NCI-H1417 treated with DMSO at 0.1 percent for 48 hours (cell line): ENCODE results near the gene NRP2.

Experiments used
- DNase-seq: peaks from one replicate; lab custom pipeline; 2025; lab: John Stamatoyannopoulos, UW

The NRP2 gene

DNA sequence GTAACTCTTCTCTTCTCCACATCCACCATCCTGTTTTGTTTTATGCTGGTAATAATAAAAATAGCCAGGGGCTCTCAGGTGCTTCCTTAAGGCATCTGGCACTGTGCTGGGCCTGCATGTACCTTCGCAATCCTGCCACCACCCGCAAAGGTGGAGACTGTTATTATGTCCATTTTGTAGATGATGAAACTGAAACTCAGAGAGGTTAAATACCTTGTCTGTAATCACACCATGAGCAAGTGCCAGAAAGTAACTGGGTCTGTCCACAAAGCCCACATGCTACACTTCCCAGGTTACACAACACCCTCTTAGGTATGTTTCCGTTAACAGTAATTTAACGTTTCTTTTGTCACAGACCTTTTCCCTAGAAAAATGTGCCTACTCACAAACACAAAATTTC lies 27.0 kb downstream of the NRP2 start:
- DNase-seq, result no peak

- DNase-seq, result no peak
Measured at GRCh38 chr2:205712508-205712907, 30.2 kb downstream of the NRP2 start.

GRCh38 chr2:205713086-205713485 lies 30.8 kb downstream of the NRP2 start:
- no peak for DNase-seq

GRCh38 chr2:205714058-205714776 lies 31.9 kb downstream of the NRP2 start:
- no peak for DNase-seq

GRCh38 chr2:205714789-205715720 lies 32.8 kb downstream of the NRP2 start:
- no peak for DNase-seq

DNA sequence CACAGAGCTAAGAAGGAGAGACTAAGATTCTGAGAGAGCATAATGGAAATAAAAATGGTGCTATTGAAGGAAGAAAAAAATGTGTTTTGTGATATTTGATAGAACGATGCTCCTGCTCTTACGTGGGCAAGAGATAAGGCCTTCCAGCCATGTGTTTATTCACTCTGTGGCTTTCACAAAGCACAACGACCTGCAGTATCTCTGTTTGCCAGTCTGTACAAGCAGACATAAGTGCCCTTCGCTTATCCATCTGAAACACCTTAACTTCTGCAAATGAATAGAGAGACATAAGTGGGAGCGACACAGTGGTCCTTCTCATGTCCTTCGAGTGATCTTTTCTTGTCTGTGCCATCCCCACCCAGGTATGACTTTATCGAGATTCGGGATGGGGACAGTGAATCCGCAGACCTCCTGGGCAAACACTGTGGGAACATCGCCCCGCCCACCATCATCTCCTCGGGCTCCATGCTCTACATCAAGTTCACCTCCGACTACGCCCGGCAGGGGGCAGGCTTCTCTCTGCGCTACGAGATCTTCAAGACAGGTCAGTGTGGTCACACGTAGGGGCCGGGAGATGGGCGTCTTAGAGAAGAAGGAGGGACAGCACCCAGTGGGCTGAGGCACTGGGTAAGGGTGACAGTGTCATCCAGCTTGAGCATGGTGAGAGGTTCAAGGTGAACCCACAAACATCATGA lies 33.7 kb downstream of the NRP2 start:
- DNase-seq, result no peak

GRCh38 chr2:205717175-205717846 lies 35.0 kb downstream of the NRP2 start:
- DNase-seq, result no peak

DNA sequence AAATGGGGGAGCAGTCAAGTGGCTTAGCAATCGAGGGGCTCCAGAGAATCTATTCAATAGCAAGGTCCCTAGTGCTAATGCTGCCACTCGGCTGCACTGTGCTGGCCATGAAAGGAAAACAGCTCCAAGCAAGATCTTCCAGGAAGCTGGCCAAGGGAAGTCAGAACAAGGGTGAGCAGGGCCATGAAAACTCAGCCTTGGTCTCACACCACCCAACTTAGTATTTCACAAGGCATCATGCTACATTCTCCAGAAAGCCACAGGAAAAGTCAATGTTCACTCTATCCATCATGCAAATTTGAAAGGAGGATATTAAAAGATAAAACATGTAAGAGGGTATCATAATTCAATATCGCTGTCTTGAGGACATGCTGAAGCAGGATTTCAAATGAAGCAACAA lies 35.7 kb downstream of the NRP2 start:
- DNase-seq, result no peak

GRCh38 chr2:205719847-205720246 lies 37.5 kb downstream of the NRP2 start:
- DNase-seq, result no peak

DNA sequence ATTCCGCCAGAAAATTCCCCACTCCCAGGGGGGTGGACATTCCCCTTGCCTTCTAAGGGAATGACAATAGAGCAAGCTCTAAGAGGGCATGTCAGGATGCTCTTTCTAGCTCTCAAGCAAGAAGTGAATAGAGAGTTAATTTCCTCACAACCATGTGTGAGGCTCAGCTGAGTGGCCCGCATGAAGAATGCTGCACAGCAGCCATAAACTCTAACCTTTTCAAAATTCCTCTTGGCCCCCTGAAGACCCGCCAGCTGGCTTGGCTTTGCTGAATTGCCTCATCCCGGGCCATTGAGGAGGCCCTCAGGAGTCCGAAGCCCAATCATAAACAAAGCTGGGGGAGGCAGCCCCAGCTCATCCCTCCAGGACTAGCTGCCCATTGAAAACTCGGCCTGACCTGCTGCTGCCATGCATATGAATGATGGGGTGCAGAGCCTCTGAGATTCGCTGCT lies 38.2 kb downstream of the NRP2 start:
- no peak for DNase-seq

DNA sequence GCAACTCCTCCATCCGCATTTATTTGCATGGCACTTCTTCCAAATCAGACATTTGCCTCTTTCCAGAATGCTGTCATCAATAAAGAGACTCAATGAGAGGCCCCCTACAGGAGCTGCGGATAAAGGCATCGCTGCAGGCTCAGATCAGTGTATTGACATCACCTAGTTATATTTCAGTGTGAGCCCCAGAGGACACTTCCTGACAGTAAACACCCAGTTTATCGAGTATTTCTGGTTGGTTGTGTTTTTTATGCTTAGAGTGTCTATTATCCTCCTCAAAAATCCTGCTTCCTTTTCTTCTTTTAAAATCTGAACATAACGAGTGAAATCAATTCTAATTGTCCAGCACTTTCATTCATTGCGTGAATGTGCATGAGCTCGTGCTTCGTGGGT lies 38.8 kb downstream of the NRP2 start:
- DNase-seq, result no peak

DNA sequence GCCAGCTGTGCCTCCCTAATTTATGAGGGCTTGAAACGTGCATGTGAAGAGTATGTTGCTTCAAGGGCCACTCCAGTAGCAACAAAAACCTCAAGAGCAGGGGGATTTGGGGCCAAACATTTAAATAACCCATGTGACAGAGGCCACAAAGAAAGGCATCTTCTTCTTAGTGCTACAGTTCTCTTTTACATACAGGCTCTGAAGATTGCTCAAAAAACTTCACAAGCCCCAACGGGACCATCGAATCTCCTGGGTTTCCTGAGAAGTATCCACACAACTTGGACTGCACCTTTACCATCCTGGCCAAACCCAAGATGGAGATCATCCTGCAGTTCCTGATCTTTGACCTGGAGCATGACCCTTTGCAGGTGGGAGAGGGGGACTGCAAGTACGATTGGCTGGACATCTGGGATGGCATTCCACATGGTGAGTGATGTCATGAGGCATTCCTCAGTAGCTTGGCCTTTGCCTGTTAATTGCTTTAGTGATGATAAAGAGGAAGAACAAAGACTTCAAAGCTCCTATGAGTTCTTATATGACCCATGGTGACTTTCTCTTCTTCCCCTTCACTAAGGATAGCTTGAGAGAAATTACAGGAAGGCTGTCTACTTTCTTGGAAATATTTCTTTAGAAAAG lies 40.1 kb downstream of the NRP2 start:
- no peak for DNase-seq

DNA sequence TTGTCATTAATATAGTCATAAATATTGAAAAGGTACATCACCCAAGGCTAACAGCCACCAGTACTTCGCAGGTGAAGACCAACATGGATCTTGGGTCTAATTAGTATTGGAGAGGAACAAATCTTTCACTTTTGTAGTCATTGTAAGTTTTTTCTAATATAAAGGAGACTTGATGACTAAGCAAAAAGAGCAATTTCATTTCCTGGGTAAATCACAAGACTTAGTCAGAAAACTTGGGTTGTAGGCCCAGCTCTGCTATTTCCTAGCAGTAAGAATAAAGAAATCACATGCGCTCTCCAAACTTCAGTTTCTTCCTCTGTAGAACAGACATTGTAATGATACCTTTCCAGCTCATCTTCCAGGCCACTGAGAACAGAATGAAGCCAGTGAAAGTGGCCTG lies 40.9 kb downstream of the NRP2 start:
- DNase-seq, result no peak

GRCh38 chr2:205725059-205725458 lies 42.8 kb downstream of the NRP2 start:
- DNase-seq, result no peak

GRCh38 chr2:205726506-205726905 lies 44.2 kb downstream of the NRP2 start:
- DNase-seq, result no peak

- no peak for DNase-seq
Measured at GRCh38 chr2:205727174-205727573, 44.9 kb downstream of the NRP2 start.

DNA sequence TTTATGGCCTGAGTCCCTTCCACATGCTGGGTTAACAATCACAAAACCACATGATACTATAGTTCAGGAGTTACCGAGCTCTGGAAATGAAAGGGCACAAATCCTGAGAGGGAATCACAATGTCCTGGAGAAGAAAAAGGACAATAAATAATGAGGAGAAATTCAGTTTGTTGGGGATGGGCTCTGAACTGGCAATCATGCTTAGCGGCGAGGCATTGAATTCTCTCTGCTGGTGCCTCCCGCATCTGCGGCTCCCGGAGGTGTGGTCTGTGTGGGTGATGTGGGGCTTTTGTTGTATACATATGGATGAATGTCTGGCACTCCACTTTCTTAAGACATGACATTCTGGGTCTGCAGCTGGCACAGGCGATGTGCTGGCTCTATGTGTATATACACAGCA lies 46.1 kb downstream of the NRP2 start:
- DNase-seq, result no peak

- no peak for DNase-seq
Measured at GRCh38 chr2:205730191-205730590, 47.9 kb downstream of the NRP2 start.

DNA sequence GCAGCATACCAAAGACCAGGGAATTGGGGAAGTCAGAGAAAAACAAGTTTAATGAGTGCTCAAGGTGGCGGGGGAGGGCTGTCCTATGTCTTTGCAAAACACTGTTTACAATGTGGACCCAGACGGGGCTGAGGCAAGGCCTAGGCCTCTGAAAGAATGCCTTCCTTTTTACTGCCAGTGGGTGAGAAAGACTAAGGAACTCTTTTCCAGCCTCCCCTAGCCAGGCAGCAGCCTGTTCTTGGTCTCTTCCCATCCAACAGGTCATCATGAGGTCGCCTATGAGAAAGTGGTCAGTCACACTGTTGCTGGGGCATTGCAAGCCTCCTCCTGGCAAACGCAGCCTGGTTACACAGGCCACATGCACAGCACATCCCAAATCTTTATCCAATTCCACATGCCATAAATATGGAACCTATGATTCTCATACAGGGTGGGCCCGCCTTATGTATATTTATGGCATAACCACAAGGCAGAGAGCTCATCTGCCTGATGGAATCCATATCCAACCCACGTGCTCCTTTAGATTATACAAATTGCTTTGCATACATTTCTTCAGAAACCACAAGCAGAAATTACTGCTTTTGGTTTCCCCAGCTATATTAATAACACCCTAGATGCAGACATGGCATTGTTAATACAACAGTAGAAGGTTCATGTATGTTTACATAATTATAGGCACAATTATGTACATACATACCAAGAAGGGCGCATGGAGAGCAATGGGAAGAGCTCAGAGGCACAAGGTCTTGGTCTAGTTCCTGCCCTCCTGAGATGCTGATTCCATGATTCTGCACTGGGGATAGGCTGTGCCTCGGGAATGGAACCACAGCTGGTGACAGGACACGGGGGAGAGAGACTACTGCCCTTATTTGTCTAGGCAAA lies 48.6 kb downstream of the NRP2 start:
- DNase-seq, result no peak

DNA sequence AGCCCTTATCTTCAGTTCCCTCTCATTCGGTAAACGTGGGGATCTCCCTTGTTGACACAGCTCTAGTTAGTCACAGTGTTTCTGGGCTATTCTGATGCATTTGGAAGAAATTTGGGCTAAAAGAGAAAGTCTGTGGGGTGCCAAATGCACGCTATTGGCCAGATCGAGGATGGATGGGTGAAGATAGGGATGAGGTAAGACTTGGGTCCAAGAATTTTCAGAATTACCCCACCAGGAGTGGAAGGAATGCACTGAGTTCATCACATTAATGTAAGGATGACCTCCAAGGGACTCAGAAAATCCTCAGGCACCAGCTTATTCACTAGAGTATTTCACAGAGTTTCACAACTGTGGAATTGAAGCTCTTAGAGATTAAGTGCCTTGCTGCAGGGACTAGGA lies 49.3 kb downstream of the NRP2 start:
- no peak for DNase-seq

GRCh38 chr2:205732314-205732713 lies 50.0 kb downstream of the NRP2 start:
- DNase-seq, result no peak
